Natural killer cell (primary cell): ENCODE data around the gene HAPLN2. TPM values are rescaled to one million over a fixed set of nuclear protein-coding genes. Genes with fewer than 3 reads are reported as not detected.

Source experiments
- ATAC-seq, 3 donors: fragments of 150-1000 bp in 2 of 3; fragments of 200-7000 bp in 1 of 3; cut with Tn5 transposase; 1 replicate in 1 of 3; 2 replicates in 2 of 3; pipeline ENCODE4 v1.10.0; 2021; ENCODE audit warnings: mild to moderate bottlenecking in 2 of 3, moderate library complexity in 2 of 3
- DNase-seq, 2 donors: peaks; one replicate each; pipeline versions ENCODE4 v3.0.0 to v3.0.0-alpha.2; 2013 to 2021; ENCODE audit warnings: mixed read lengths in 1 of 2
- H3K27ac ChIP-seq: one replicate; pipeline ENCODE4 v1.5.1; 2013; ENCODE audit warnings: mild to moderate bottlenecking, low read length
- H3K27me3 ChIP-seq: one replicate; pipeline ENCODE4 v1.6.1; 2013; ENCODE audit warnings: low read length; ENCODE audit not compliant: control insufficient read depth, insufficient read depth
- H3K36me3 ChIP-seq: one replicate; pipeline ENCODE4 v1.6.1; 2013; ENCODE audit warnings: low read length; ENCODE audit not compliant: control insufficient read depth, insufficient read depth
- H3K4me1 ChIP-seq: one replicate; pipeline ENCODE4 v1.6.1; 2013; ENCODE audit warnings: low read length; ENCODE audit not compliant: control insufficient read depth, insufficient read depth
- H3K4me3 ChIP-seq: one replicate; pipeline ENCODE4 v1.5.1; 2013; ENCODE audit warnings: low read length
- H3K9me3 ChIP-seq: one replicate; pipeline ENCODE4 v1.6.1; 2013; ENCODE audit warnings: low read length; ENCODE audit not compliant: control insufficient read depth, insufficient read depth
- H3K27ac Mint-ChIP-seq, 2 donors: one replicate each; pipeline ENCODE4 v1.8.0; 2022; ENCODE audit warnings: mild to moderate bottlenecking in 2 of 2, mixed read lengths in 2 of 2, moderate library complexity in 1 of 2
- H3K27me3 Mint-ChIP-seq, 2 donors: one replicate each; pipeline ENCODE4 v1.8.0; 2022; ENCODE audit warnings: low read depth in 2 of 2, mixed read lengths in 2 of 2
- H3K36me3 Mint-ChIP-seq: one replicate; pipeline ENCODE4 v1.8.0; 2022; ENCODE audit warnings: mixed read lengths
- H3K4me1 Mint-ChIP-seq, 2 donors: one replicate each; pipeline ENCODE4 v1.8.0; 2022; ENCODE audit warnings: mixed read lengths in 2 of 2
- H3K4me3 Mint-ChIP-seq: one replicate; pipeline ENCODE4 v1.8.0; 2022; ENCODE audit warnings: mild to moderate bottlenecking, moderate library complexity, mixed read lengths
- H3K9me3 Mint-ChIP-seq, 2 donors: one replicate each; pipeline ENCODE4 v1.8.0; 2022; ENCODE audit warnings: mixed read lengths in 2 of 2
- whole genome bisulfite sequencing: methylation state at CpG from one replicate; pipeline ENCODE4 v1.1.7; 2013; ENCODE audit warnings: missing lambda C conversion rate; ENCODE audit not compliant: insufficient coverage; 5-methylcytosine and 5-hydroxymethylcytosine counted together
- intact Hi-C: fragments of 100-400 bp; cut with micrococcal nuclease; formaldehyde crosslinking; loops from one replicate; pipeline ENCODE4 v1.14.2; 2022
- total RNA-seq, 4 donors: library from RNA; stranded (reverse); fragments of 120-200 nt in 1 of 4; gene quantifications; one replicate each; pipeline versions ENCODE4 v1.2.3 to v1.2.4, GENCODE V29; 2013 to 2022
- TF ChIP-seq, protein P1 (sequence below): fragments of 200-600 bp; IDR thresholded peaks from one replicate; pipeline ENCODE4 v1.8.0; 2022; ENCODE audit warnings: antibody characterized with exemption

The HAPLN2 gene
- total RNA-seq, 3 donors from 2014 or later (not counting 1 experiment from before 2014, with no cell fraction given) = not detected

DNA sequence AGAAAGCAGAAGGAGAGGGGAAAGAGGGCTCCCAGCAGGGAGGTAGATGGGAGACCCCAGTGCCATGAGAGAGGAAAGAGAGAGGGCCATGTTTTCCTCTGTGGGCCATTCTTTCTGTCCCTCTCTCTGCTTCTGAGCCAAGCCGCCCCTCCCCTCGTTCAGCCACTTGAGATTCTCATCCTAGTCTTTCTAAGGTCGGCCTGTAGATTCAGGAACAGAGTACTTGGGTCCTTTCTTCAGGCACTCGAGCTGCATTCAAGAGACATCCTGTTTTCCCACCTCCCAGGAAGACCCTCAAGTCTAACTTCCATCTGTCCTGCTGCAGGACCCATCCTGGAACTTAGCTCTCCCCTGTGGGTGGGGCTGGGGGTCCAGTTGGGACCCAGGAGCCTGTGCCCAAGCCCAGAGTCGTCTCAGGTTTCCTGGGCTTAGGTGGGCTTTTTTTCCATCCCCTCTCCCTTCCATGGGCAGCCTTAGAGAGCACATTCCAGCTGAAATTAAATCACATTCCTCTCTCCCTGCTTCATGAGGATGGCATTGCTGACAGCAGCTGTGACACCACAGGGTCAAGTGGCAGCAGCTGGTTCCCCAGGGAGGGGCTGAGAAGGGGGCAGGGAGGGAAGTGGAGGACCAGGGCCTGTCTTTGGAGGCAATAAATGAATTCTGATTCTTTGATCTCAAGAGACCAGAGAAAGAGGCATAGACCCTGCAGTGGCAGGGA lies 45.0 kb downstream of the HAPLN2 start:
- Mint-ChIP-seq H3K36me3 (no peaks in the 10 kb centered on the region), H3K27me3 (peaks cover 0 to 3% of the 10 kb centered on the region in 2 donors), H3K27ac (no peak overlapping the region), H3K4me3 (no peak overlapping the region), H3K4me1 (peaks cover 24 to 30% of the 10 kb centered on the region in 2 donors), H3K9me3 (no peaks in the 10 kb centered on the region)
- no peaks in the 10 kb centered on the region for H3K9me3 ChIP-seq
- TF ChIP-seq, protein P1, sequence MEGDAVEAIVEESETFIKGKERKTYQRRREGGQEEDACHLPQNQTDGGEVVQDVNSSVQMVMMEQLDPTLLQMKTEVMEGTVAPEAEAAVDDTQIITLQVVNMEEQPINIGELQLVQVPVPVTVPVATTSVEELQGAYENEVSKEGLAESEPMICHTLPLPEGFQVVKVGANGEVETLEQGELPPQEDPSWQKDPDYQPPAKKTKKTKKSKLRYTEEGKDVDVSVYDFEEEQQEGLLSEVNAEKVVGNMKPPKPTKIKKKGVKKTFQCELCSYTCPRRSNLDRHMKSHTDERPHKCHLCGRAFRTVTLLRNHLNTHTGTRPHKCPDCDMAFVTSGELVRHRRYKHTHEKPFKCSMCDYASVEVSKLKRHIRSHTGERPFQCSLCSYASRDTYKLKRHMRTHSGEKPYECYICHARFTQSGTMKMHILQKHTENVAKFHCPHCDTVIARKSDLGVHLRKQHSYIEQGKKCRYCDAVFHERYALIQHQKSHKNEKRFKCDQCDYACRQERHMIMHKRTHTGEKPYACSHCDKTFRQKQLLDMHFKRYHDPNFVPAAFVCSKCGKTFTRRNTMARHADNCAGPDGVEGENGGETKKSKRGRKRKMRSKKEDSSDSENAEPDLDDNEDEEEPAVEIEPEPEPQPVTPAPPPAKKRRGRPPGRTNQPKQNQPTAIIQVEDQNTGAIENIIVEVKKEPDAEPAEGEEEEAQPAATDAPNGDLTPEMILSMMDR = no peak
- H3K27me3 ChIP-seq = no peaks in the 10 kb centered on the region
- H3K27ac ChIP-seq = no peak overlapping the region
- H3K4me3 ChIP-seq = no peak overlapping the region
- intact Hi-C loops = no loop called here
- no peaks in the 10 kb centered on the region for H3K36me3 ChIP-seq
- no peak for DNase-seq
- peaks cover 51% of the 10 kb centered on the region for H3K4me1 ChIP-seq
- WGBS = 69% methylated on average over 5 of the region's 5 CpGs
- no peak for ATAC-seq

DNA sequence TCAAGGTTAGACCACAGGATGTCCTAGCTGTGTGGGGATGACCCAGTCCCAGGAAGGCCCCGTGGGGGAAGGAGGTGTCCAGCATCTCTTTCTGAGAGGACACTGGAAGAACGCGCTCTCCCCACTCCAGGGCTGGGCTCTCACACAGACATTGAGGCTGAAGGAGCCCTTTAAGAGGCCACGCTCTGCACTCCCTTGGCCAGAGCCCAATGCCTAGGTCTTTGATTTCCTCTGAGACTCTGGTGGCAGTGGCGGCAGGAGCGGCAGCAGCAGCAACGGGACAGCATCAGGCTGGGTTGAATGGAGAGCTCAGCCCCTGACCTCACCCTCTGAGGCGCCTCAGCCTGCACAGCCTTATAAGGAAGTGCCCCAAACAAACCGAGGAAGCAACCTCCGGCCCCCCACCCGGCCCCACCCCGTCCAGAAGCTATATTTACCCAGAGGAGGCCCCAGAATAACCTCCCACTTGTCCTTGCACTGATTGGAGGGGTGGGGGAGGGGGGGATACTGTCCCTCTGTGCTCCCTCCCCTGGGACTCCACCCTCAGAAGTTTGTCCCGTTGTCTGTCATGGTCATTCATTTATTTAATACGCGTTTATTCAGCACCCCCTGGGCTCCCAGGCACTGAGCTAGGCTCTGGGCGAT lies 45.7 kb downstream of the HAPLN2 start:
- H3K27ac Mint-ChIP-seq = no peak overlapping the region
- whole genome bisulfite sequencing = 37% methylated on average over 13 of the region's 16 CpGs

DNA sequence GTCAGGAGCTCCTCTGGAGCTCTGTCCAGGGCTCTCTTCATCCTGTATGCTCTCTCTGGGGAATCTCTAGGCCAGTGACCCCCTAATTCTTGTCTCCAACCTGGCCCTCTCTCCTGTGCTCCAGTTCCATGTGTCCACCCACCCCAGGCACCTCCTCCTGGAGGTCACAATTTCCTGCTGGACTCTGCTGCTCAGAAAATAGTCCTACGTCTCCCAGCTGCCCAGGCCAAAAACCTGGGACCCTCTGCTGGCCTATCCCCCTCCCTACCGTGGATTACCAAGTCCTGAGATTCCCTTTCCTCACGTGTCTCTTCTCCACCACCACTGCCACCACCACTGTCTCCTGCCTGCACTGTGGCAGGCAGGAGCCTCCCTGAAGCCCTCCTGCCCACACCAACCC lies 46.3 kb downstream of the HAPLN2 start:
- Mint-ChIP-seq H3K4me3 (no peak overlapping the region), H3K36me3 (no peaks in the 10 kb centered on the region), H3K9me3 (no peaks in the 10 kb centered on the region), H3K27me3 (peaks cover 0 to 3% of the 10 kb centered on the region in 2 donors), H3K4me1 (peaks cover 11 to 17% of the 10 kb centered on the region in 2 donors), H3K27ac (no peak overlapping the region)
- intact Hi-C loops = no loop called here
- H3K4me3 ChIP-seq = no peak overlapping the region
- no peaks in the 10 kb centered on the region for H3K27me3 ChIP-seq
- TF ChIP-seq, protein P1 = no peak
- WGBS = 83% methylated on average over 3 of the region's 3 CpGs
- ATAC-seq (no peak), DNase-seq (no peak)
- H3K36me3 ChIP-seq = no peaks in the 10 kb centered on the region
- H3K27ac ChIP-seq = no peak overlapping the region
- H3K4me1 ChIP-seq = peaks cover 37% of the 10 kb centered on the region
- no peaks in the 10 kb centered on the region for H3K9me3 ChIP-seq

More for the DNA sequence above, 45.7 kb downstream of the HAPLN2 start:
- no peak for DNase-seq
- Histone ChIP-seq H3K9me3 (no peaks in the 10 kb centered on the region), H3K36me3 (no peaks in the 10 kb centered on the region), H3K27ac (no peak overlapping the region), H3K4me3 (no peak overlapping the region), H3K4me1 (peaks cover 44% of the 10 kb centered on the region), H3K27me3 (no peaks in the 10 kb centered on the region)
- intact Hi-C loops = no loop called here
- TF ChIP-seq, protein P1 = no peak
- Mint-ChIP-seq H3K9me3 (no peaks in the 10 kb centered on the region), H3K27me3 (peaks cover 0 to 3% of the 10 kb centered on the region in 2 donors), H3K36me3 (no peaks in the 10 kb centered on the region), H3K4me3 (no peak overlapping the region), H3K4me1 (peaks cover 17 to 23% of the 10 kb centered on the region in 2 donors)
- ATAC-seq = no peak
